GM12878 (cell line): Measurements from ENCODE around the gene CD58. TPM values are rescaled to one million over a fixed set of nuclear protein-coding genes. Genes with fewer than 3 reads are reported as not detected.

Source experiments
- ATAC-seq: fragments of 200-7000 bp; cut with Tn5 transposase; 3 replicates; pipeline ENCODE4 v1.9.1; 2020; ENCODE audit warnings: mild to moderate bottlenecking, moderate library complexity
- BruUV-seq: library from RNA; stranded (reverse); fragments of 400-500 nt; replicated peaks from 2 replicates; lab custom pipeline; 2021; lab: Mats Ljungman, UMichigan
- CTCF ChIA-PET: fragments of 300-600 bp; sonication (Branson Sonifier 250); formaldehyde crosslinking; extraction: SDS; loops from one replicate; lab custom pipeline; 2021; ENCODE audit warnings: inconsistent platforms; lab: Yijun Ruan, JAX
- POLR2A ChIA-PET: fragments of 350-600 bp; formaldehyde crosslinking; extraction: SDS; loops from one replicate; lab custom pipeline; 2021; ENCODE audit warnings: inconsistent platforms; lab: Charles Lee
- RAD21 ChIA-PET: fragments of 300-600 bp; sonication (Branson Sonifier 250); formaldehyde crosslinking; loops from one replicate; lab custom pipeline; 2023; ENCODE audit warnings: antibody characterized with exemption; ENCODE audit not compliant: unreplicated experiment; lab: Charles Lee
- SMC1A ChIA-PET: fragments of 300-600 bp; sonication (Branson Sonifier 250); formaldehyde crosslinking; loops from one replicate; lab custom pipeline; 2023; ENCODE audit not compliant: unreplicated experiment, uncharacterized antibody; lab: Charles Lee
- DNase-seq: peaks from one replicate; pipeline ENCODE4 v3.0.0-alpha.2; 2011; ENCODE audit warnings: low read depth, low spot score
- FAIRE-seq: peaks from 3 replicates; lab custom pipeline; 2011; peaks lifted over from hg19 to GRCh38; lab: Jason Lieb, UNC
- H2AFZ ChIP-seq: 2 replicates; pipeline ENCODE4 v1.6.0; 2011; ENCODE audit warnings: low read depth, low read length, control low read depth; ENCODE audit not compliant: control insufficient read depth
- H3K27ac ChIP-seq: 2 replicates; pipeline ENCODE4 v1.5.1; 2011; ENCODE audit warnings: control low read depth; ENCODE audit not compliant: control insufficient read depth, insufficient read depth
- H3K27me3 ChIP-seq, 2 experiments: replicated peaks in 1 of 2; 2 replicates each; pipeline versions ENCODE4 v1.6.0 to v1.6.1; 2011; ENCODE audit warnings: low read length in 1 of 2; ENCODE audit not compliant: control insufficient read depth in 2 of 2, insufficient read depth in 2 of 2
- H3K36me3 ChIP-seq, 2 experiments: 2 replicates each; pipeline ENCODE4 v1.5.1; 2011; ENCODE audit warnings: low read length in 1 of 2; ENCODE audit not compliant: control insufficient read depth in 2 of 2, insufficient read depth in 2 of 2
- H3K4me1 ChIP-seq: 2 replicates; pipeline ENCODE4 v1.6.1; 2011; ENCODE audit warnings: mild to moderate bottlenecking, low read length, moderate library complexity, mixed read lengths; ENCODE audit not compliant: control insufficient read depth, insufficient read depth
- H3K4me2 ChIP-seq: 2 replicates; pipeline ENCODE4 v1.6.0; 2011; ENCODE audit warnings: control low read depth; ENCODE audit not compliant: control insufficient read depth, insufficient read depth
- H3K4me3 ChIP-seq: fragments of 200-600 bp; sonication (generic); 2 replicates; pipeline ENCODE4 v1.5.1; 2016
- H3K79me2 ChIP-seq: 2 replicates; pipeline ENCODE4 v1.6.0; 2011; ENCODE audit warnings: low read length; ENCODE audit not compliant: control insufficient read depth, insufficient read depth
- H3K9ac ChIP-seq: 2 replicates; pipeline ENCODE4 v1.8.0; 2011; ENCODE audit warnings: low read length, control low read depth, mixed read lengths; ENCODE audit not compliant: control insufficient read depth, insufficient read depth
- H3K9me3 ChIP-seq: replicated peaks from 3 replicates; pipeline ENCODE4 v1.5.1; 2011; ENCODE audit warnings: mild to moderate bottlenecking, low read length; ENCODE audit not compliant: control insufficient read depth, insufficient read depth
- H4K20me1 ChIP-seq: 2 replicates; pipeline ENCODE4 v1.6.0; 2011; ENCODE audit not compliant: control insufficient read depth, insufficient read depth
- ATF7 ChIP-seq: fragments of 450-650 bp; IDR thresholded peaks from 2 replicates; pipeline ENCODE4 v1.6.1; 2016; ENCODE audit warnings: low read depth, mild to moderate bottlenecking
- EGR1 ChIP-seq, 2 experiments: IDR thresholded peaks; 1 replicate in 1 of 2; 2 replicates in 1 of 2; pipeline ENCODE4 v1.6.1; 2011 to 2012; ENCODE audit warnings: low read depth in 2 of 2, low read length in 2 of 2, borderline replicate concordance in 1 of 2, mild to moderate bottlenecking in 1 of 2, moderate library complexity in 1 of 2
- ETV6 ChIP-seq, 2 experiments: fragments of 450-650 bp in 1 of 2; IDR thresholded peaks in 1 of 2; conservative IDR thresholded peaks in 1 of 2; 2 replicates each; pipeline ENCODE4 v1.6.1; 2014; ENCODE audit warnings: antibody characterized with exemption in 1 of 2, borderline replicate concordance in 1 of 2, low read depth in 1 of 2, mild to moderate bottlenecking in 1 of 2, moderate library complexity in 1 of 2
- GABPA ChIP-seq: IDR thresholded peaks from 2 replicates; pipeline ENCODE4 v1.6.1; 2014; ENCODE audit warnings: antibody characterized with exemption, low read depth, mild to moderate bottlenecking, inconsistent platforms
- HDGF ChIP-seq: fragments of 450-650 bp; IDR thresholded peaks from 2 replicates; pipeline ENCODE4 v1.6.1; 2016; ENCODE audit warnings: antibody characterized with exemption
- KLF5 ChIP-seq: fragments of 450-650 bp; IDR thresholded peaks from 2 replicates; pipeline ENCODE4 v1.6.1; 2014; ENCODE audit warnings: mild to moderate bottlenecking; ENCODE audit not compliant: partially characterized antibody
- NFIC ChIP-seq: IDR thresholded peaks from 2 replicates; pipeline ENCODE4 v1.6.1; 2012; ENCODE audit warnings: low read depth, mild to moderate bottlenecking, inconsistent platforms, low read length, moderate library complexity
- NRF1 ChIP-seq: conservative IDR thresholded peaks from 2 replicates; pipeline ENCODE4 v1.6.1; 2011; ENCODE audit warnings: mild to moderate bottlenecking, low read depth, low read length, improper control_type of control experiment
- PBX3 ChIP-seq: IDR thresholded peaks from 2 replicates; pipeline ENCODE4 v1.6.1; 2011; ENCODE audit warnings: mild to moderate bottlenecking, low read depth, low read length, moderate library complexity; ENCODE audit not compliant: insufficient replicate concordance
- POLR2AphosphoS5 ChIP-seq: IDR thresholded peaks from 2 replicates; pipeline ENCODE4 v1.6.1; 2011; ENCODE audit warnings: mild to moderate bottlenecking, low read length, inconsistent platforms
- TCF12 ChIP-seq: IDR thresholded peaks from 2 replicates; pipeline ENCODE4 v1.6.1; 2011; ENCODE audit warnings: low read depth, mild to moderate bottlenecking, low read length
- ZSCAN29 ChIP-seq: fragments of 450-650 bp; IDR thresholded peaks from 2 replicates; pipeline ENCODE4 v1.6.1; 2017; ENCODE audit warnings: mild to moderate bottlenecking, moderate library complexity
- WGBS: methylation state at CpG from one replicate; pipeline ENCODE4 v1.1.6; 2016; ENCODE audit warnings: low lambda C conversion rate; ENCODE audit not compliant: insufficient replicate concordance, insufficient coverage; ENCODE audit errors: missing lambda C conversion rate; 5-methylcytosine and 5-hydroxymethylcytosine counted together
- in situ Hi-C: fragments of 300-500 bp; cut with MboI; formaldehyde crosslinking; loops from 9 replicates; pipeline ENCODE4 v1.14.3; 2018; ENCODE audit warnings: mixed read lengths
- intact Hi-C: fragments of 100-400 bp; cut with micrococcal nuclease; formaldehyde crosslinking; loops from one replicate; pipeline ENCODE4 v1.14.2; 2022; ENCODE audit not compliant: unreplicated experiment
- polyA plus RNA-seq, 11 experiments: library from polyadenylated mRNA; depleted of rRNA in 4 of 11; unstranded in 6 of 11; stranded (reverse) in 5 of 11; fragments of >200 nt; fragmentation: Nextera tagmentation in 4 of 11; fragmentation: Illumina TruSeq in 1 of 11; extraction: Ambion mirVana in 4 of 11; extraction: Trizol in 1 of 11; gene quantifications; 1 replicate in 1 of 11; 2 replicates in 10 of 11; pipeline versions ENCODE4 v1.2.1 to v1.2.3, GENCODE V29; 2011 to 2016; ENCODE audit warnings: inconsistent platforms in 2 of 11, missing spikeins in 2 of 11, low read depth in 1 of 11
- total RNA-seq, 4 experiments: library from RNA; depleted of rRNA in 3 of 4; stranded (reverse); fragments of >200 nt in 3 of 4; fragmentation: Illumina TruSeq in 1 of 4; extraction: Trizol in 1 of 4; gene quantifications; 2 replicates each; pipeline versions ENCODE4 v1.2.1 to v1.2.3, GENCODE V29; 2013 to 2021
- TF ChIP-seq, protein P1 (sequence below): IDR thresholded peaks from 2 replicates; pipeline ENCODE4 v1.6.1; 2012; ENCODE audit warnings: low read depth, low read length, improper control_type of control experiment
- TF ChIP-seq, protein P2 (sequence below): fragments of 450-650 bp; IDR thresholded peaks from 2 replicates; pipeline ENCODE4 v1.6.1; 2017; ENCODE audit warnings: mild to moderate bottlenecking, moderate library complexity

Gene CD58
- total and polyA plus RNA-seq, 10 of the 15 experiments (the other 5 are each of a cell fraction or from before 2014, with no cell fraction given): 70.4 to 252 (median 129) TPM

- peak overlapping the region; percentile 85 for H3K27ac ChIP-seq
- FAIRE-seq (peak; percentile 88), DNase-seq (peak; percentile 88), ATAC-seq (peak; percentile 88)
- POLR2A ChIA-PET: interaction anchor here (0.7 to 4.9 kb wide), 11 partner anchors 9 to 54 kb away, joined by 3 to 41 read pairs (median 4); no protein-coding TSS in a partner anchor
- H2AFZ ChIP-seq: no peak overlapping the region; the same call in 1 of the 2 replicates
- no peaks in the 10 kb centered on the region; the same call in 1 of the 2 replicates for H3K79me2 ChIP-seq
- peak overlapping the region; percentile 86 for H3K4me2 ChIP-seq
- no peaks in the 10 kb centered on the region for H3K27me3 ChIP-seq
- intact Hi-C loops (loop anchor here (2.0 kb wide), 3 partner anchors 26 to 56 kb away; partner anchors contain the start of gene CD58), in situ Hi-C loops (no loop called here)
- H3K36me3 ChIP-seq: peaks cover 6 to 28% of the 10 kb centered on the region in 2 experiments
- H3K4me1 ChIP-seq: peaks cover 52% of the 10 kb centered on the region
- no peaks in the 10 kb centered on the region; the same call in 2 of the 3 replicates for H3K9me3 ChIP-seq
- H4K20me1 ChIP-seq: no peaks in the 10 kb centered on the region
- H3K9ac ChIP-seq: peak overlapping the region; percentile 66
- 2% methylated on average over 8 of the region's 8 CpGs for WGBS
- CTCF ChIA-PET: interaction anchor here (0.9 to 3.6 kb wide), 16 partner anchors 10 to 907 kb away, joined by 3 to 16 read pairs (median 4); no protein-coding TSS in a partner anchor
- SMC1A ChIA-PET: interaction anchor here (0.8 to 5.9 kb wide), 21 partner anchors 9 to 545 kb away, joined by 3 to 67 read pairs (median 4); partner anchors contain the start of gene TTF2
- RAD21 ChIA-PET: interaction anchor here (0.9 to 3.3 kb wide), 17 partner anchors 11 to 140 kb away, joined by 3 to 43 read pairs (median 4); partner anchors contain the start of gene CD58
- no peak overlapping the region for H3K4me3 ChIP-seq
- BruUV-seq: no TSS peak
- TF ChIP-seq NFIC: peak; percentile 76
- no peak for TF ChIP-seq TCF12
- TF ChIP-seq EGR1 (IDR thresholded peaks at IDR 0.05; ENCODE audit: borderline replicate concordance in 1 of 2, low read depth in 2 of 2, low read length in 2 of 2): peak in 1 of 2 experiments; percentile 45; a peak in 1 of 3 replicates
- TF ChIP-seq POLR2AphosphoS5: peak; percentile 59; the same call in 1 of the 2 replicates
- TF ChIP-seq ZSCAN29: no peak
- peak; percentile 65; the same call in 1 of the 2 replicates for TF ChIP-seq ATF7
- TF ChIP-seq, protein P1, sequence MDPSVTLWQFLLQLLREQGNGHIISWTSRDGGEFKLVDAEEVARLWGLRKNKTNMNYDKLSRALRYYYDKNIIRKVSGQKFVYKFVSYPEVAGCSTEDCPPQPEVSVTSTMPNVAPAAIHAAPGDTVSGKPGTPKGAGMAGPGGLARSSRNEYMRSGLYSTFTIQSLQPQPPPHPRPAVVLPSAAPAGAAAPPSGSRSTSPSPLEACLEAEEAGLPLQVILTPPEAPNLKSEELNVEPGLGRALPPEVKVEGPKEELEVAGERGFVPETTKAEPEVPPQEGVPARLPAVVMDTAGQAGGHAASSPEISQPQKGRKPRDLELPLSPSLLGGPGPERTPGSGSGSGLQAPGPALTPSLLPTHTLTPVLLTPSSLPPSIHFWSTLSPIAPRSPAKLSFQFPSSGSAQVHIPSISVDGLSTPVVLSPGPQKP: no peak; the same call in 1 of the 2 replicates
- TF ChIP-seq NRF1: no peak
- peak; percentile 33 for TF ChIP-seq PBX3
- peak; percentile 34; the same call in 1 of the 2 replicates for TF ChIP-seq HDGF
- TF ChIP-seq KLF5: no peak
- peak in 1 of 2 experiments; percentile 96; a peak in 2 of 4 replicates for TF ChIP-seq ETV6 (conservative IDR thresholded peaks at IDR 0.05 in 1 of 2, IDR thresholded peaks at IDR 0.05 in 1 of 2; ENCODE audit: borderline replicate concordance in 1 of 2, low read depth in 1 of 2)
- TF ChIP-seq, protein P2, sequence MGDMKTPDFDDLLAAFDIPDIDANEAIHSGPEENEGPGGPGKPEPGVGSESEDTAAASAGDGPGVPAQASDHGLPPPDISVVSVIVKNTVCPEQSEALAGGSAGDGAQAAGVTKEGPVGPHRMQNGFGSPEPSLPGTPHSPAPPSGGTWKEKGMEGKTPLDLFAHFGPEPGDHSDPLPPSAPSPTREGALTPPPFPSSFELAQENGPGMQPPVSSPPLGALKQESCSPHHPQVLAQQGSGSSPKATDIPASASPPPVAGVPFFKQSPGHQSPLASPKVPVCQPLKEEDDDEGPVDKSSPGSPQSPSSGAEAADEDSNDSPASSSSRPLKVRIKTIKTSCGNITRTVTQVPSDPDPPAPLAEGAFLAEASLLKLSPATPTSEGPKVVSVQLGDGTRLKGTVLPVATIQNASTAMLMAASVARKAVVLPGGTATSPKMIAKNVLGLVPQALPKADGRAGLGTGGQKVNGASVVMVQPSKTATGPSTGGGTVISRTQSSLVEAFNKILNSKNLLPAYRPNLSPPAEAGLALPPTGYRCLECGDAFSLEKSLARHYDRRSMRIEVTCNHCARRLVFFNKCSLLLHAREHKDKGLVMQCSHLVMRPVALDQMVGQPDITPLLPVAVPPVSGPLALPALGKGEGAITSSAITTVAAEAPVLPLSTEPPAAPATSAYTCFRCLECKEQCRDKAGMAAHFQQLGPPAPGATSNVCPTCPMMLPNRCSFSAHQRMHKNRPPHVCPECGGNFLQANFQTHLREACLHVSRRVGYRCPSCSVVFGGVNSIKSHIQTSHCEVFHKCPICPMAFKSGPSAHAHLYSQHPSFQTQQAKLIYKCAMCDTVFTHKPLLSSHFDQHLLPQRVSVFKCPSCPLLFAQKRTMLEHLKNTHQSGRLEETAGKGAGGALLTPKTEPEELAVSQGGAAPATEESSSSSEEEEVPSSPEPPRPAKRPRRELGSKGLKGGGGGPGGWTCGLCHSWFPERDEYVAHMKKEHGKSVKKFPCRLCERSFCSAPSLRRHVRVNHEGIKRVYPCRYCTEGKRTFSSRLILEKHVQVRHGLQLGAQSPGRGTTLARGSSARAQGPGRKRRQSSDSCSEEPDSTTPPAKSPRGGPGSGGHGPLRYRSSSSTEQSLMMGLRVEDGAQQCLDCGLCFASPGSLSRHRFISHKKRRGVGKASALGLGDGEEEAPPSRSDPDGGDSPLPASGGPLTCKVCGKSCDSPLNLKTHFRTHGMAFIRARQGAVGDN: peak; percentile 88
- 0 out of 2 replicates have a peak, but pooled peaks have one; percentile 29 for TF ChIP-seq GABPA
These were observed 55.9 kb downstream of the CD58 start for GRCh38 chr1:116514708-116515525.
